Measurements from ENCODE around the gene PRDM10. TPM values are rescaled to one million over a fixed set of nuclear protein-coding genes. Genes with fewer than 3 reads are reported as not detected.
A peak's percentile ranks its signal among the peaks of the same experiment; 100 is the strongest.
"Not testable (repeated sequence)": the region's sequence is repeated elsewhere in the genome, so short reads cannot be mapped to it uniquely, and the experiment has no call there.

The PRDM10 gene
- polyA plus RNA-seq, 12 donors = 4.6 to 11.7 (median 7.4) TPM; not detected in 1

DNA sequence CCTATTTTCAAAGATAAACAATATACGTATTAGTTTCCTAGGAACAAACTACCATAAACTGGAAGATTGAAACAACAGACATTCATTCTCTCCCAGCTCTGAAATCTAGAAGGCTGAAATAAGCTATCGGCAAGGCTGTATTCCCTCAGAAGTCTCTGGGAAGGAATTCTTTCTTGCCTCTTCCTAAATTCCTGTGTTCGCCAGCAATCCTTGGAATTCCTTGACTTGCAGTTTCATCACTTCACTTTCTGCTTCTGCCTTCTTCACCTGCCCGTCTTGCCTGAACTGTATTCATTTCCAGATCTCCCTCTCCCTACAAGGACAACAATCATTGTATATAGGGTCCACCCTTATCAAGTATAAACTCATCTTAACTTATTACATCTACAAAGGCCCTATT lies 17.7 kb upstream of the PRDM10 start:
- DNase-seq = no peak

DNA sequence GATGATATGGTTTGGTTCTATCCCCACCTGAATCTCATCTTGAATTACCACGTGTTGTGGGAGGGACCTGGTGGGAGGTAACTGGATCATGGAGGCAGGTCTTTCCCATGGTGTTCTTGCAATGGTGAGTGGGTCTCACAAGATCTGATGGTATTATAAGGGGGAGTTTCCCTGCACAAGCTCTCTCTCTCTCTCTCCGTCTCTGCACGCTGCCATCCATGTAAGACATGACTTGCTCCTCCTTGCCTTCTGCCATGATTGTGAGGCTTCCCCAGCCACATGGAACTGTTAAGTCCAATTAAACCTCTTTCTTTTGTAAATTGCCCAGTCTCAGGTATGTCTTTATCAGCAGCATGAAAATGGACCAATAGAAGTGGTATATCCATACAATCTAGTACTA lies 13.2 kb upstream of the PRDM10 start:
- DNase-seq = not testable (repeated sequence)

DNA sequence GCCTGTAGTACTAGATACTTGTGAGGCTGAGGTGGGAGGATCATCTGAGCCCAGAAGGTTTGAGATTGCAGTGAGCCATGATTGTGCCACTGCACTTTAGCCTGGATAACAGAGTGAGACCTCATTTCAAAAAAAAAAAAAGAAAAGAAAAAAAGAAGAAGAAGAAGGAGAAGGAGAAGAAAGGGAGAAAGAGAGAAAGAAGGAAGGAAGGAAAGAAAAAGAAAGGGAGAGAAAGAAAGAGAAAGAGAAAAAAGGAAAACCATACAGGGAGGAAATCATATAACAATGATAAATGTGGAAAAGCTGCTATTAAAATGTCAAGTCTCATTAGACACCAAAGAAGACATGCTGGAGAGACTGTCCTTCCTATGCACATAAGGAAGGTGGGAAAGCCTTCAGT lies 5.7 kb upstream of the PRDM10 start:
- DNase-seq = no peak

DNA sequence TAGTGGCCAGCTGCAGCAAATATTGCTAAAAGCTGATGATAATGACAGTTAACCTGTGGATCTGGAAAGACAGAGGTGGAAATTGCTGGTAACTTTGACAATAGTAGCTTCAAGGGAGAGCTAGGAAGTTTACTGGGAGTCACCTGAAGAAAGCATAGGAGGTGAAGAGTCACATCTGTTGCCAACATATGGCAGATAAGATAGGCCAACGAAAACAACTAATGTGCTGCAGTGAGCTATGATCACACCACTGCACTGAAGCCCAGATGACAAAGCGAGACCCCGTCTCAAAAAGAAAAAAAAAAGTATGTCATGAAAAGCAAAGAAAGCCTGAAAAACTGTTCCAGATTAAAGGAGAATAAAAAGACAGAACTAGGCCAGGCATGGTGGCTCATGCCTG lies 4.3 kb upstream of the PRDM10 start:
- no peak for DNase-seq

DNA sequence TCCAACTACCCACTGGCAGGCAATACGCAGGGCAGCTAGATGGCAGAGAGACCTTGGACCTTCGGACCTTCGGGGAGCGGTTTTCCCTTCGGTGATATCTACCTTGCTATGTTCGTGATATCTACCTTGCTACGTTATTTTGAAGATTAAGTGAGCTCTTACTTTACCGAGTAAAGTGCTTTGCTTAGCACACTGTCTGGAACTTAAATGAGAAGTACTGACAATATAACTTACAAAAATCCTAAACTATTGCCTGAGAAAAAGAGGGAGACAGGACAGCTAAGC lies 1.0 kb upstream of the PRDM10 start:
- DNase-seq = no peak

DNA sequence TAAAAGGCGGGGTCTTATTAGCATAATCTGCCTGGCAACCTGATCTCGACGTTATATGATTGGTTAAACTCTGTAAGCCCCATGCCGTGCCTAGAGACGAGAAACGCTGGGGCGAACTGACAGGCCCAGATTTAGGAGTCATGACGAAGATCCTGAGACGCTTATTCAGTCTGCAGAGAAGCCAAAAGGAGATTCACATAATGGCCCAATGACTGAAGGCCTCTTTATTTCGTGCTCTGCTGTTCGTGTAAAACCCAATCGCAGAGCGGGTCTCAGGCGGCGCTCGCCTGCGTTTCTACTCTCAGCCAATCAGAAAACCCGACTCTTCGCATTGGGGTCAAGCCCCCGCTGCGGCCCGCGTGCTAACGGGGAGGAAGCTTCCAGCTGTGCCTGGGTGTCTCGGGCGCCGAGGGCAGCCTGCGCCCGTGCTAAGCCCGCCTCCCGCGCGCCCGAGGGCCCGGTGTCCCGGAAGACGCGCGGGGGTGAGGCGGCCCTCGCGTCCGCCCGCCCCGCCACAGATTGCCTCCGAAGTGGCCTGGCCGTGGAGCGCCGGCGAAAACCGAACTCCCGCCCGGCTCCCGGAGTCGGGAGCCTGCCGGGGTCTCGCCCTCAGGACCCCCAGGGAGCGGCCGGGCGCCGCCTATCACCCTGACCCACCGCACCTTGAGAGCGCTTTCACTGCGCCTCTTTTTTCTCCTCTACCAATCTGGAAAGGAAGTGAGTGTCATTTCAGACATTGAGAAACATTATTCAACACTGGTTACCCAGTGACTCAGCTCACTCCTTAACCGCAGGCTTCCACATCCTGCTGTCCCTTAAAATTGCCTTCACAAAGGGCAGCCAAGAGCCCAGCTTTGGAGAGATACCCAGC lies 446 bp upstream of the PRDM10 start:
- peak; percentile 56 for DNase-seq

DNA sequence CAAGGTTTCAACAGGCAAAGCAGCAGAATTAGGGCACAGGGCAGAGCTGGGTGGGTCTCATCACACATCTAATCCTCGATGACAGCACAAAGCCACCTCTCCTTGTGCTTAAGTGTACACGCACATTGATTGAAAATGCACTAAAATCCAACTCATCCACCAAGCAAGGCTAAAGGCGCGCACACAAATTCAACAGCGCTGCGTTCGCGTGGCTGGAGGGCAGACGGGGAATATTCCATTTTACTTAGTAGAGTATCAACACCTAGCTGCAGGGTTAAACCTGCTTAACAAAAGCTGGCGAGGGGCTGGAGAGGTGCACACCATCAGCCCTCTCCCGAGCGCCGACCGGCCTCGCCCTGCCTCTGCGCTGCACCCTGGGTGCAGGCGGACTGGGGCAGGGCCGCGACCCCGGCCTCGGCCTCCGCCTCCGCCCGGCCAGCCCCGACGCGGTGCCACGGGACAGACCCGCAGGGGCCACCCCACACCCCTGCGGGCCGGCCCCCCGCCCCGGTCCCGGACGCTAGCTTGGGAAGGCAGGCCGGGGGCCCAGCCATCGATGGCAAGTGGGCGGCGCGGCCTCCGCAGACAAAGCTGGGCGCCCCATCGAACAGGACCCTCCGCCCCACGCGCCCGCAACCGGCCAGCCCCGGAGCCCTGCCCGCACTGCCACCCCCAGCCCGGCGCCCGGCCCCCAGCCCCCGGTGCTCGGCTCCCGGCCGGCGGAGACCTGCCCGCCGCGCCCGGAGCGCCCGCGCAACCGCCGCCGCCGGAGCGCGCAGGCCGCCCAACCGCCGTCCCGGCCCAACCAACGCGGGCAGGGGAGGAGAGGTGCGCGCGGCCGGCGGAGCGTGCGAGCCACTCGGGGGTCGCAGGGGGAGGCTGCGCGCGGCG lies 929 bp downstream of the PRDM10 start:
- peak; percentile 49 for DNase-seq

DNA sequence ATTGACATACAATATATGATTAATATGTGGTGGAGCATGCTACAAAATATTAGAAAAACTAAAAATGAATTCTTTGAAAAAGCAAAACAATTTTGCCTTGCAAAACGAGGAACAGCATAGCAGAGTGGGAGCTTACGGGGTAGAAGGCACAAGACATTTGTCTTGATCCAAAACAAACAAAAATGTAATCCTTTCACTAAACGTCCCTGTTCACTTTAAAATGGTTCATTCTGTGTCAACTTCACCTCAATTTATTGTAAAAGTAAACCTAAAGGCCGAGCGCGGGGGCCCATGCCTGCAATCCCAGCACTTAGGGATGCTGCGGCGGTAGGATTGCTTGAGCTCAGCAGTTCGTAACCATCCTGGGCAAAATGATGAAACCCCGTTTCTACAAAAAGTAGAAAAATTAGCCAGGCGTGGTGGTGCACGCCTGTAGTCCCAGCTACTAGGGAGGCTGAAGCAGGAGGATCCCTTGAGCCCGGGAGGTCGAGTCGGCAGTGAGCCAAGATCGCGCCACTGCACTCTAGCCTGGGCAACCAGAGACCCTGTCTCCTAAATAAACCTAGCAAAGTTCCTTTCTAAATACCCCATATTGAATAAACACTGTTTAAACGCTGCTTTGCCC lies 2.0 kb downstream of the PRDM10 start:
- no peak for DNase-seq

DNA sequence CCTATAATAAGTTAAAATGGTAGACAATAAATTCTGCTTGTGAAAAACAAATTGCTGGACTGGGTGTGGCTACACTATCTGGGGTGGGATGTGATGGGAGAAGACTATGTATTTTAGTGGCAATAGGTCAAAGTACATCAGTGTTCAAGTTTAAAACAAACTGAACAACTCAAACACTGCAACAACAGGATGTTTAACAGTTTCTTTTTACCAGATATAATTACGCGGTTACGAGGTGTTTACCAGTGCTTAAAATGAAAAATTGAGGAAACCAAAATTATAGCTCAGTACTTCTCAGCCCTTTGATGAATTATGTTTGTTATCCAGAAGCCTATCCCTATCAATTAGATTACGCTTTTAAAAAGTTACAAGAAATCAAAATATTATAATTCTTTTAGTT lies 3.2 kb downstream of the PRDM10 start:
- DNase-seq = no peak

DNA sequence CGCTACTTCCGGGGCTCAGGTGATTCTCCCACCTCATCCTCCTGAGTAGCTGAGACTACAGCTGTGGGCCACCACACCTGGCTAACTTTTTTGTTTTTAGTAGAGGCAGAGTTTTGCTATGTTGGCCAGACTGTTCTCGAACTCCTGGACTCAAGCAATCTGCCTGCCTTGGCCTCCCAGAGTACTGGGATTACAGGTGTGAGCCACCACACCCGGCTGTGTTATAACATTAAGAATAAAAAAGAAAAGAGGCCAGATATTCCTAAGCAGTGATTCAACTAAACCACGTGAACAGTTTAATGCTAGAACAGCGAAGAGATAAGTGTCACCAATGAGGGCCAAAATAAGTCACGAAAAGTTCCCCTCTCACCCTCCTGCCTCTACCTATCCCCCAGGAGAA lies 3.7 kb downstream of the PRDM10 start:
- DNase-seq = no peak

DNA sequence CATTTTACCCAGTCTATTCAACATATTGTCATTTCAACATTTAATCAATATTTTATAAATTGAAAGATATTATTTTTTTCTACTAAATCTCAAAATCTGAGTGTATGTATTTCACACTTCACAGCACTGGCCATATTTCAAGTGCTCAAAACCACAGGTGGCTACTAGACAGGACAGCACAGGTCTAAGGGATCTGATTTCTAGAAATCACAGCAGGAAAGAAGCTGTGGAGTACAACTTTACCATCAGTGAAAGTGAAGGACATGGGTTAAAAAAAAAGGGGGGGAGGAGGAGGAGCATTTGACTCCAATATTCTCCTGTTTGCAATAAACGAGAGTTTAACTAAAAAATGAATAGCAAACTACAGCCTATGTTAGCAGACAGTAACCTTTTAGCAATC lies 4.5 kb downstream of the PRDM10 start:
- DNase-seq = no peak

DNA sequence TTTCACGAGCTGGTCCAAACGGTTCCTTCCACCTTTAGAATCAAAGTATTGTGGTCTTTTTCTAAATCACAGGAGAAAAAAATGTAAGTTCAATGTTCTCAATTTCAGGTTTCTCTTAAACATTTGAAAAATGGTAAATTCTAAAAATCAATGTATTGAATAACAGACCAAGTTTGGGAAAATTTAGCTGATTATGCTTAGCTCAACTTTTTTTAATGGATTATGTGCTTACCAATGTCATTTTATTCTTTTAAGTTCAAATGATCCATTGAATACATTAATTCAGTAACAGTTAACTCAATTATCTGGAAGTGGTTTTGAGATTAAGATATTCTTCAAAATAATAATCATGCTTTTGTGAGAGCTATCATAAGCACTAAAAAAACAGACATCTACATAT lies 5.1 kb downstream of the PRDM10 start:
- DNase-seq = no peak

DNA sequence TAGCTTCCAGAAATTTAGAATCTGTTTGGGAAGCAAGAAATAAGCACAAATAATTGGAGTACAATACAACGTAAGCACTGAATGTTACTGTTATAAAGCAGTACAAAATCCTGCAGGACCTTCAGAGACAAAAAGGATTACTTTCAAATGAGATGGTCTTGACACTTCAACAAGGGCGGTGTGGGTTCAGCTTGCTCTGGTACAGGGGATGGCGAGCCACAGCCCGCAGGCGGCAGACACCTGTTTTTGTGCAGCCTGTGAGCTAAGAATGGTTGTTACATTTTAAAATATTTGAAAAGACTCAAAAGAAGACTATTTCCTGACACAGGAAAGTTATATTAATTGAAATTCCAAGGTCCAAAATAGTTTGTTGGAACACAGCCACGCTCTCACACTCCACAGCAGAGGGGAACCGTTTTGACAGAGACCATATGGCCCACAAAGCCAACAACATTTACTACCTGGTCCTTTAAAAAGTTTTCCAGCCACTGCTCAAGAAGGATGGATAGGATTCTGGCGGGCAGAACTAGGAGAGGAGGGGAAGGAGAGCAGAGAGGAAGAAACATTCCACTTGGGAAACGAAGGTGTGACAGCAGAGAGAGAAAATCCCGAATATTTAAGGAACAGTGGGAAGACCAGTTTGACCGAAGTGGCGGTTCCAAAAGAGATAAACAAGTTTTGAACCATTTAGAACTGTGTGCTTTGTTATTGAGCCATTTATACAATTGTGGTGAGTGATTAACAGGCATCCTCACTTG lies 6.3 kb downstream of the PRDM10 start:
- no peak for DNase-seq

DNA sequence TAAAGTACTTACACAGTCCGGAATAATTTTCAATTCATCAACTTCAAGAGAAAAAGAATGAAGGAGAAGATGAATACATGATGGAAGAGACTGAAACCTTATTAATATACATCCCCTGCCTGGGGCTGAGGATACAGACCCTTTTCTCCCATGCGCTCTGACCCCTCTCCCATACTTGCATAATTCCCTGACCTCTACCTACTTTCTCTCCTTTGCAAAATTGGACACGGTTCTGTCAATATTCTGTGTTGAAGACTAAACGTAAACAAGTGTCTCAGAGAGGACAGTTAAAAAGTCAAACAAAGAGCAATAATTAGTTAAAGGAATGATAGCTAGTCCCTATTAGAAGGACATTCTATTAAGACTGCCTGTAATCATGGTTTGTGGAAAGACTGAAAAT lies 7.5 kb downstream of the PRDM10 start:
- no peak for DNase-seq

DNA sequence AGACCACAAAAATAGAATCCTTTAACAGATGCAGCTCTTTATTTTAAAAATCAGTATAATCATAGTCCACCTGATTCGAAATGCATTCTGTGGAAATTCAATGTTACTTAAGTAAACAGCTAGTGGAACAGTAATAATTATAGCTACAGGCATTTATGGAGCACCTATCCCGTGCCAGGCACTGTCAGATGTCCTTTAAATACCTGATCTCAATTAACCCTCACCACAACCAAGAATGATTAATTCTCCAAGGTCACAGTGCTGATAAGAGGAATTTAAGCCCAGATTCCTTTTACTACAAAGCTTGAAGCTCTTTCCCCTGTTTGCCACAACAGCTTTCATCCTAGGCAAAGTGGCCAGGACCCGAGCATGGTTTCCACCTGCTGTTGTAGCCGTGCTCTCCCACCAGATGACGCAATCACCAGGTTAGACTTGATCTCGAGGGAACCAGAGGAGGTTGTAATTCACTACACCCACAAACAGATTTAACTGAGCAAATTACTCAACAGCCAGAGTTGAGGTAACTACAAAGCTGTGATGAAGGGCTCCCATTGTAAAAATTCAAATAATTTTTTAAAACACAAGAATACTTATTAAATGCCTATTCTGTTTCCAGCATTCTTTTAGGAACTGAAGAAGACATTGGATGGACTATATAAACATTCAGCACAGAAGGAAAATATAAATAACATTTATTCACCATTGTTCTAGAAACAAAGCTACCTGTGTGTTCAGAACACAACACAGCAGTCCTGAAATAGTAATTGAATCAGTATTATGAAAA lies 10.3 kb downstream of the PRDM10 start:
- DNase-seq = no peak

DNA sequence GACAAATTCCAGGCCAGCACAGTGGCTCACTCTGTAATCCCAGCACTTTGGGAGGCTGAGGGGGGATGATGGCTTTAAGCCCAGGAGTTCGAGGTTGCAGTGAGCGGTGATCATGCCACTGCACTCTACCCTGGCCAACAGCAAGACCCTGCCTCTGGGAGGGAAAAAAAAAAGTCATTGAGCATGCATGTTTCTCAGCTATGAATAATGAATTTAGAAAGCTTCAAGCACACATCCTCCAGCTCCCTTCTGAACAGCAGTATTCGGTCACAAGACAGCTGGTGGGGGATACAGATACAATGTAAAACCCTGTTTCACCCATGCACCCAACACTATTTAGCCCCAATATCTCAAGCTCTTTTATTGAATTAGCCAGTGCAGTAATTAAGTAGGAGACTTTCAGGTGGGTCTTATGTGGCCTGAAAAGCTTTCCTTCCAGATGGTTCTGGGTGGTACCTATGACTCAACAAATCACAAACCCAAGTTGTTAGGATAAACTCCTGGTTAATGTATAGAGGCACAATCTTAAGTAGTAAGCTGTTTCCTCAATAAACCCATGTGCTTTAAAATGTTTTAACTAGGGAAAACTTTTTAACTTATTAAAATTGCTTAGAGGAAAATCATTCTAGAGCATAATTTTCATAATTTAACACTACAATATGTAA lies 13.4 kb downstream of the PRDM10 start:
- no peak for DNase-seq

DNA sequence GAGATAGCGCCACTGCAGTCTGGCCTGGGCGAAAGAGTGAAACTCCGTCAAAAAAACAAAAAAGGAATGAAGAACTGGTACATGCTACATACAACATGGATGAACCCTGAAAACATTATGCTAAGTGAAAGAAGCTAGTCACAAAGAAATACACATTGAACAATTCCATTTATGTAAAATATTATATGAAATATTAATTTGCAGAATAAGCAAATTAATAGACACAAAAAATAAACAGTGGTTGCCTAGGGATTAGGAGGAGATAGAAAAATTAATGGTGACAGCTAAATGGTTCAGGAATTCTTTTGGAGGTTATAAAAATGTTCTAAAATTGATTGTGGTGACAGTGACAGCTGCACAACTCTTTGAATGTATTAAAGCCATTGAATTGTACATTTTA lies 14.7 kb downstream of the PRDM10 start:
- no peak for DNase-seq

DNA sequence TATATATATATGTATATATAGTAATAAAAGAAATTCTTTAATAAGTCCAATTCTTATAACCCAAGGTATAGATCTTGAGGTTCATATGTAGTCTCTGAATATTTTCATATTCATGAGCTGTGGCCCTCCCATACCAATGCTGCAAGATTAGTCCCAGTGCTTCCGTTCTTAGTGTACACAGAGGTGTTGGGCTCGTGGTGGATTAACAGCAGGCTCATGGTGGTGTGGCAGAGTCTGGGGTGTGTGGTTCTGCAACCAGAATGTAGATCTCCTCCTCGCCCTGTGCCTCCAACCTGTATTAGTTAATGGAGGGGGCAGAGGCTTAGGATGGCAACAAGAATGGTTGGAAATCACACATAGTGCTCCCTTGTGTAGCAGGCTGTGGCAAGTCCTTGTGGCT lies 16.8 kb downstream of the PRDM10 start:
- no peak for DNase-seq

DNA sequence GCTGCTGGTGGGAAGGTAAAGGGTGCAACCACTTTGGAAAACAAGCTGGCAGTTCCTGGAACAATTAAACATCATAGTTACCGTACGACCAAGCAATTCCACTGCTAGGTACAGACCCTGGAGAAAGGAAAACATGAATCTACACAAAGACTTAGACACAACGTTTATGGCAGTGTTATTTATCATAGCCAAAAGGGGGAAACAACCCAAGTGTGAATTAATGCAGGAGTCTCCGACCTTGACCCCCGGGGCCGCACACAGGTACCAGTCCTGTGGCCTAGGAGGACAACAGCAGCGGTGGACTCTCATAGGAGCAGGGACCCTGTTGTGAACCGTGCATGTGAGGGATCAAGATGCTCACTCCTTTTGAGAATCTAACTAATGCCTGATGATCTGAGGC lies 22.5 kb downstream of the PRDM10 start:
- DNase-seq = no peak

DNA sequence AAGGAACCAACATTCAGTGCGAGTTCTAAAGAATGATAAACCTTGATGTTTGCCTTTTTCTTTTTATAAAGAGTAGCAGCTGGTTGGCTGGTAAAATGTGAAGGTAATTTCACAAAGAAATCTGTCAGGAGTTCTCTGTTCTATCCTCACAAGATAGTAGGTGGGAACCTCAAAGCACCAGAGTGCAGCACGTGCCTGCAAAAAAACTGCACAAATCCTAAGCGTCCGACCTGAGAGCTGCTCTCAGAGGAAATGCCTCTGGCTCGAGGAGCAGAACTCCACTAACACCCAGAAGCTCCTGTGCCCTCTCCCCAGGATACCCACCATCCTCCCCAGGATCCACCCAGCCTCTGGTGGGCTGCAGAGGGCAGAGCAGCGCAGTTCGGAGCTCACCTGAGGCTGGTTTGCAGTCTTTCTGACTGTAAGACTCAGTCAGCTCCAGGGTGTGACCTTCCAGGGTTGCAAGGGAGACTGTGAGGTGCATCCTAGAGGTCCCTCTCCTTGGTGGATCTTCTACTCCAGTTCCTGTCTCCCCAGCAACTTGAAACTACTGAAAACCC lies 23.5 kb downstream of the PRDM10 start:
- DNase-seq = no peak

All from muscle of arm (tissue), 12 donors.